GM23248 (cell line): Measurements from ENCODE around the gene PDGFRB. TPM values are rescaled to one million over a fixed set of nuclear protein-coding genes. Genes with fewer than 3 reads are reported as not detected.

Source experiments
- DNase-seq: peaks from one replicate; pipeline ENCODE4 v3.0.0-alpha.2; 2015
- H2AFZ ChIP-seq: fragments of 200-600 bp; sonication (generic); 2 replicates; pipeline ENCODE4 v1.6.1; 2016; ENCODE audit warnings: antibody characterized with exemption
- H3F3A ChIP-seq: fragments of 200-600 bp; sonication (generic); 2 replicates; pipeline ENCODE4 v1.6.1; 2016; ENCODE audit warnings: mild to moderate bottlenecking, antibody characterized with exemption, mixed run types; ENCODE audit not compliant: insufficient read depth
- H3K27ac ChIP-seq: fragments of 200-600 bp; sonication (generic); 2 replicates; pipeline ENCODE4 v1.5.1; 2016; ENCODE audit warnings: mild to moderate bottlenecking
- H3K27me3 ChIP-seq: fragments of 200-600 bp; sonication (generic); replicated peaks from 2 replicates; pipeline ENCODE4 v1.6.1; 2016; ENCODE audit warnings: mild to moderate bottlenecking; ENCODE audit not compliant: insufficient read depth
- H3K36me3 ChIP-seq: fragments of 200-600 bp; sonication (generic); 2 replicates; pipeline ENCODE4 v1.6.1; 2016; ENCODE audit warnings: low read depth, mild to moderate bottlenecking
- H3K4me1 ChIP-seq: fragments of 200-600 bp; sonication (generic); 2 replicates; pipeline ENCODE4 v1.6.1; 2016; ENCODE audit warnings: mild to moderate bottlenecking; ENCODE audit not compliant: insufficient read depth
- H3K4me2 ChIP-seq: fragments of 200-600 bp; sonication (generic); one replicate; pipeline ENCODE4 v1.6.1; 2016; ENCODE audit warnings: mild to moderate bottlenecking; ENCODE audit not compliant: unreplicated experiment
- H3K4me3 ChIP-seq: fragments of 200-600 bp; sonication (generic); 2 replicates; pipeline ENCODE4 v1.5.1; 2016; ENCODE audit warnings: mild to moderate bottlenecking
- H3K79me2 ChIP-seq: fragments of 200-600 bp; sonication (generic); 2 replicates; pipeline ENCODE4 v1.6.1; 2016; ENCODE audit warnings: mild to moderate bottlenecking; ENCODE audit not compliant: insufficient read depth
- H3K9ac ChIP-seq: fragments of 200-600 bp; sonication (generic); 2 replicates; pipeline ENCODE4 v1.6.1; 2016; ENCODE audit warnings: mild to moderate bottlenecking
- H3K9me2 ChIP-seq: fragments of 200-600 bp; sonication (generic); 2 replicates; pipeline ENCODE4 v1.6.1; 2016; ENCODE audit warnings: mixed run types, mild to moderate bottlenecking, moderate library complexity; ENCODE audit not compliant: insufficient read depth
- H3K9me3 ChIP-seq: fragments of 200-600 bp; sonication (generic); one replicate; pipeline ENCODE4 v1.6.1; 2017; ENCODE audit warnings: low read depth
- H4K20me1 ChIP-seq: fragments of 200-600 bp; sonication (generic); 2 replicates; pipeline ENCODE4 v1.6.0; 2016; ENCODE audit not compliant: insufficient read depth
- EZH2 ChIP-seq: fragments of 200-600 bp; sonication (generic); IDR thresholded peaks from 2 replicates; pipeline ENCODE4 v1.6.1; 2018; ENCODE audit warnings: antibody characterized with exemption, mild to moderate bottlenecking; ENCODE audit not compliant: insufficient read depth, poor library complexity, severe bottlenecking
- EZH2phosphoT487 ChIP-seq: fragments of 200-600 bp; sonication (generic); IDR thresholded peaks from 2 replicates; pipeline ENCODE4 v1.6.1; 2018; ENCODE audit warnings: antibody characterized with exemption, moderate library complexity, mild to moderate bottlenecking, low read depth; ENCODE audit not compliant: insufficient read depth
- WGBS, 2 experiments: methylation state at CpG; one replicate each; pipeline ENCODE4 v1.1.6; 2015 to 2017; ENCODE audit warnings: low lambda C conversion rate in 2 of 2, low coverage in 1 of 2; ENCODE audit errors: missing lambda C conversion rate in 2 of 2; 5-methylcytosine and 5-hydroxymethylcytosine counted together
- in situ Hi-C: fragments of 300-500 bp; cut with MboI; formaldehyde crosslinking; loops from 2 replicates; pipeline ENCODE4 v1.15.0; 2020
- polyA plus RNA-seq: library from polyadenylated mRNA; unstranded; fragments of >200 nt; fragmentation: Nextera tagmentation; extraction: Ambion mirVana; gene quantifications from 2 replicates; pipeline ENCODE4 v1.2.1, GENCODE V29; 2016
- total RNA-seq: library from RNA; depleted of rRNA; stranded (reverse); fragments of >200 nt; shearing (Covaris generic); gene quantifications from 2 replicates; pipeline ENCODE4 v1.2.3, GENCODE V29; 2014

PDGFRB gene
- total and polyA plus RNA-seq, 2 experiments from 2014 or later, result 155 to 205 TPM

- 82 to 90% methylated on average over 14 to 16 of the region's 16 CpGs for WGBS, 2 experiments
- peaks cover 16% of the 10 kb centered on the region; the same call in 1 of the 2 replicates for H3K36me3 ChIP-seq
- H3K9me2 ChIP-seq, result no peaks in the 10 kb centered on the region
- in situ Hi-C loops, result no loop called here
- H3K4me2 ChIP-seq, result peak overlapping the region; percentile 74
- H3K4me1 ChIP-seq, result peaks cover 63% of the 10 kb centered on the region
- H3F3A ChIP-seq, result peaks cover 31% of the 10 kb centered on the region
- no peak overlapping the region for H2AFZ ChIP-seq
- no peak overlapping the region for H3K9ac ChIP-seq
- no peak overlapping the region for H3K27ac ChIP-seq
- no peaks in the 10 kb centered on the region for H3K9me3 ChIP-seq
- H4K20me1 ChIP-seq, result no peaks in the 10 kb centered on the region
- TF ChIP-seq EZH2 (no peak), EZH2phosphoT487 (no peak)
- H3K4me3 ChIP-seq, result no peak overlapping the region
- no peaks in the 10 kb centered on the region for H3K27me3 ChIP-seq
- peaks cover 57% of the 10 kb centered on the region for H3K79me2 ChIP-seq
- DNase-seq, result no peak
Observed at GRCh38 chr5:150136305-150137167, 19.1 kb downstream of the PDGFRB start.

GRCh38 chr5:150135557-150136304 lies 19.9 kb downstream of the PDGFRB start:
- in situ Hi-C loops, result no loop called here
- Histone ChIP-seq H3K4me2 (no peak overlapping the region), H4K20me1 (no peaks in the 10 kb centered on the region), H3K4me3 (no peak overlapping the region), H3K9me3 (no peaks in the 10 kb centered on the region), H3K4me1 (peaks cover 58% of the 10 kb centered on the region), H3K27ac (no peak overlapping the region), H3K27me3 (no peaks in the 10 kb centered on the region), H3K9ac (no peak overlapping the region), H3K36me3 (peaks cover 22% of the 10 kb centered on the region; the same call in 1 of the 2 replicates), H3F3A (peaks cover 33% of the 10 kb centered on the region), H3K9me2 (no peaks in the 10 kb centered on the region), H2AFZ (no peak overlapping the region), H3K79me2 (peaks cover 49% of the 10 kb centered on the region)
- WGBS, 2 experiments, result 80 to 84% methylated on average over 21 of the region's 21 CpGs
- no peak for DNase-seq
- no peak for TF ChIP-seq EZH2phosphoT487
- no peak for TF ChIP-seq EZH2

- H4K20me1 ChIP-seq, result no peaks in the 10 kb centered on the region
- H3K36me3 ChIP-seq, result peaks cover 32% of the 10 kb centered on the region
- H3K79me2 ChIP-seq, result peaks cover 43% of the 10 kb centered on the region
- H3K27ac ChIP-seq, result 0 out of 2 replicates have a peak overlapping the region, but pooled peaks have one; percentile 25
- DNase-seq, result no peak
- no peaks in the 10 kb centered on the region for H3K9me2 ChIP-seq
- peaks cover 48% of the 10 kb centered on the region for H3K4me1 ChIP-seq
- no peak overlapping the region for H3K4me2 ChIP-seq
- no peak overlapping the region for H2AFZ ChIP-seq
- no peak overlapping the region for H3K4me3 ChIP-seq
- no peak for TF ChIP-seq EZH2
- no peak for TF ChIP-seq EZH2phosphoT487
- in situ Hi-C loops, result no loop called here
- no peaks in the 10 kb centered on the region for H3K9me3 ChIP-seq
- peaks cover 30% of the 10 kb centered on the region; the same call in 1 of the 2 replicates for H3F3A ChIP-seq
- no peak overlapping the region for H3K9ac ChIP-seq
- H3K27me3 ChIP-seq, result no peaks in the 10 kb centered on the region
- WGBS, 2 experiments, result 79 to 91% methylated on average over 7 of the region's 7 CpGs
Observed at GRCh38 chr5:150134198-150134588, 21.5 kb downstream of the PDGFRB start.

DNA sequence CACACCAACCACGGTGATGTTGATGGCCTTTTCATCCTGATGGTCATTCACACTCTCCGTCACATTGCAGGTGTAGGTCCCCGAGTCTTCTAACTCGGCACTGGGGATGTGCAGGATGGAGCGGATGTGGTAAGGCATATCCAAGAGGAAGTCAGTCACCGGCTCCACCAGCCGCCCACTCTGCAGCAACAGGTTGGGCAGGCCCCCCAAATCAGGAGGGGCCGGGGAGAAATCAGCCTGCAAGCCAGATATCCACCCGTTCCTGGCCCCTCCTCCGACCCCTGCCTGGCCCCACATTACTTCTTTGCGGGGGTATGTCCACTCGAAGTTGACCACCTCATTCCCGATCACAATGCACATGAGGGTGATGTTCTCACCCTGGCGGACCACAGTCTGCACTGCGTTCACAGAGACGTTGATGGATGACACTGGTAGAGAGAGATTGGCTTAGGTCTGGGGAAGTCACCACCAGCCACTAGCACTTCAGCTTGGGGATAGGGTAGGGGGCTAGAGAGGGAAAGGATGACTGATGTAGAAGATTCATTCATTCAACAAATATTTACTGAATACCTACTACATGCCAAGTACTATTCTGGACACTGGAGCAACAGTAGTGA lies 22.0 kb downstream of the PDGFRB start:
- no peak overlapping the region for H3K27ac ChIP-seq

More for the DNA sequence above, 22.0 kb downstream of the PDGFRB start:
- peaks cover 37% of the 10 kb centered on the region for H3K36me3 ChIP-seq
- H3K9me3 ChIP-seq, result no peaks in the 10 kb centered on the region
- no peak overlapping the region for H2AFZ ChIP-seq
- peaks cover 41% of the 10 kb centered on the region for H3K79me2 ChIP-seq
- in situ Hi-C loops, result no loop called here
- 71 to 75% methylated on average over 16 of the region's 16 CpGs for WGBS, 2 experiments
- TF ChIP-seq EZH2, result no peak
- TF ChIP-seq EZH2phosphoT487, result no peak
- no peak overlapping the region for H3K4me3 ChIP-seq
- H3K9me2 ChIP-seq, result no peaks in the 10 kb centered on the region
- peaks cover 44% of the 10 kb centered on the region for H3K4me1 ChIP-seq
- H3K4me2 ChIP-seq, result no peak overlapping the region
- H3K27me3 ChIP-seq, result no peaks in the 10 kb centered on the region
- no peak overlapping the region for H3K9ac ChIP-seq
- H3F3A ChIP-seq, result peaks cover 30% of the 10 kb centered on the region; the same call in 1 of the 2 replicates
- no peaks in the 10 kb centered on the region for H4K20me1 ChIP-seq
- DNase-seq, result no peak
